Measurements from ENCODE around the gene FFAR2.
"Not testable (repeated sequence)": the region's sequence is repeated elsewhere in the genome, so short reads cannot be mapped to it uniquely, and the experiment has no call there.

DNA sequence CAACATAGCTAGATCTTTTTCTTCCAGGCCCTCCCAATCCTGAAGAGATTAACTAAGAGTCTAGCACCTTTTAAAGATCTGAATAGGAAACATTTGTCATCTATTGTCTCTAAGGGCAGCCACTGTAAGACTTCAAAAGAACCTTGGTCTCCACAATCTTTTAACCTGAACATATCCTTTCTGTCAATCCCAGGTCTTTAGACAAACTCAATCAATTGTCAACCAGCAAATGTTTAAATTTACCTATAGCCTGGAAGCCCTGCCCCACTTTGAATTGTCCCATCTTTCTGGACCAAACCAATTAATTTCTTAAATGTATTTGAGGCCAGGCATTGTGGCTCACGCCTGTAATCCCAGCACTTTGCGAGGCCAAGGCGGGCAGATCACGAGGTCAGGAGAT is 23.0 kb downstream of the FFAR2 start:
- TF ChIP-seq, protein P1, sequence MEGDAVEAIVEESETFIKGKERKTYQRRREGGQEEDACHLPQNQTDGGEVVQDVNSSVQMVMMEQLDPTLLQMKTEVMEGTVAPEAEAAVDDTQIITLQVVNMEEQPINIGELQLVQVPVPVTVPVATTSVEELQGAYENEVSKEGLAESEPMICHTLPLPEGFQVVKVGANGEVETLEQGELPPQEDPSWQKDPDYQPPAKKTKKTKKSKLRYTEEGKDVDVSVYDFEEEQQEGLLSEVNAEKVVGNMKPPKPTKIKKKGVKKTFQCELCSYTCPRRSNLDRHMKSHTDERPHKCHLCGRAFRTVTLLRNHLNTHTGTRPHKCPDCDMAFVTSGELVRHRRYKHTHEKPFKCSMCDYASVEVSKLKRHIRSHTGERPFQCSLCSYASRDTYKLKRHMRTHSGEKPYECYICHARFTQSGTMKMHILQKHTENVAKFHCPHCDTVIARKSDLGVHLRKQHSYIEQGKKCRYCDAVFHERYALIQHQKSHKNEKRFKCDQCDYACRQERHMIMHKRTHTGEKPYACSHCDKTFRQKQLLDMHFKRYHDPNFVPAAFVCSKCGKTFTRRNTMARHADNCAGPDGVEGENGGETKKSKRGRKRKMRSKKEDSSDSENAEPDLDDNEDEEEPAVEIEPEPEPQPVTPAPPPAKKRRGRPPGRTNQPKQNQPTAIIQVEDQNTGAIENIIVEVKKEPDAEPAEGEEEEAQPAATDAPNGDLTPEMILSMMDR (IDR thresholded peaks at IDR 0.05; ENCODE audit: low read depth, low read length, poor library complexity, severe bottlenecking), result not testable (repeated sequence)
- not testable (repeated sequence) for TF ChIP-seq EZH2phosphoT487 (IDR thresholded peaks at IDR 0.05; ENCODE audit: borderline replicate concordance, low read length)

Data from DOHH2 (cell line).